ENCODE measurements around the gene EPB41L4B. TPM values are rescaled to one million over a fixed set of nuclear protein-coding genes. Genes with fewer than 3 reads are reported as not detected.
A peak's percentile ranks its signal among the peaks of the same experiment; 100 is the strongest.

EPB41L4B gene
- total and polyA plus RNA-seq, 4 donors, result 0.63 to 23.0 (median 1.0) TPM

DNA sequence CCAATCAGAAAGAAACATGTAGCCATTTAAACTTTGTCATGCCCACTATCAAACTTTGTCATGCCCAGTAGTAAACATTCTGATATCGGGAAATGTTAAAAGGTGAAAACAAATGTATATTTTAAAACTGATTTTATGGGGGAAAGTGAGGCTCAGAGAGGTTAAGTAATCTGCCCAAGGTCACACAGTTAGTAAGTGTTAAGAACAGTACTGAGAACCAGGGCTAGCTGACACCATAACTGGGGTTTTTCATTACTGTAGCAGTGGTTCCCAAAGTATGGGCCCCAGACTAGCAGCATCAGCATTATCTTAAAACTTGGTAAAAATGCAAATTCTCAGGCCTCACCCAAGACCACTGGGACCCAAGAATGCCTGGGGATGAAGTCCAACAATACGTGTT lies 143.9 kb downstream of the EPB41L4B start:
- Histone ChIP-seq H3K4me1 (ENCODE audit: control insufficient read depth in 1 of 2, insufficient read depth in 2 of 2, low read length in 2 of 2) (no peaks in the 10 kb centered on the region), H3K4me3 (ENCODE audit: low read length in 2 of 2) (no peak overlapping the region), H3K27me3 (ENCODE audit: control insufficient read depth in 1 of 2, insufficient read depth in 2 of 2, low read length in 1 of 2) (no peaks in the 10 kb centered on the region), H3K9me3 (ENCODE audit: control insufficient read depth, low read length) (no peaks in the 10 kb centered on the region), H3K27ac (ENCODE audit: low read depth in 1 of 2, low read length in 2 of 2) (no peak overlapping the region), H3K36me3 (ENCODE audit: control insufficient read depth in 1 of 2, insufficient read depth in 2 of 2, low read length in 1 of 2) (no peaks in the 10 kb centered on the region)
- no peak for DNase-seq
- intact Hi-C loops (cut with DNase I), result no loop called here
- ATAC-seq (ENCODE audit: low FRiP score), result no peak
- WGBS, 2 donors, result 89 to 91% methylated on average over 2 of the region's 2 CpGs

DNA sequence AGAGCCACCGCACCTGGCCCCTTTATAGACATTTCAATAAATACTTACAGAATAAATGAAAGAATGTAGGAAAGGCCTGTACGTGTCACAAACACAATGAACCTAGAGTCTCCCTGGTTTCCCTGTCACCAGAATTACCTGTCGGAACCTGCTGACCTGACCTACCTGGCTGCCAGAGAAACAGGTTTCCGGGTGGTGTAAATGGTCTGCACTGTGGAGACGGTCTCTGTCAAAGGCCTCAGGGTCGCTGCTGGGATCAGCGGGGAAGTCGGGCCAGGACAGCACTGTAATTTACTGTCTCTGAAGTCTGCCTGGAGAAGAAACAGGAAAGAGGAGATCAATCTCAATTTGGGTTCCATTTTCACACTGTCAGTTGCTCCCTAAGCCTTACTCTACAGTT lies 144.5 kb downstream of the EPB41L4B start:
- Histone ChIP-seq H3K27me3 (ENCODE audit: control insufficient read depth in 1 of 2, insufficient read depth in 2 of 2, low read length in 1 of 2) (no peaks in the 10 kb centered on the region), H3K4me3 (ENCODE audit: low read length in 2 of 2) (no peak overlapping the region), H3K9me3 (ENCODE audit: control insufficient read depth, low read length) (no peaks in the 10 kb centered on the region), H3K27ac (ENCODE audit: low read depth in 1 of 2, low read length in 2 of 2) (no peak overlapping the region), H3K36me3 (ENCODE audit: control insufficient read depth in 1 of 2, insufficient read depth in 2 of 2, low read length in 1 of 2) (no peaks in the 10 kb centered on the region), H3K4me1 (ENCODE audit: control insufficient read depth in 1 of 2, insufficient read depth in 2 of 2, low read length in 2 of 2) (no peaks in the 10 kb centered on the region)
- DNase-seq, result no peak
- no peak for ATAC-seq (ENCODE audit: low FRiP score)
- intact Hi-C loops (cut with DNase I), result no loop called here
- WGBS, 2 donors, result 84 to 85% methylated on average over 8 of the region's 8 CpGs

DNA sequence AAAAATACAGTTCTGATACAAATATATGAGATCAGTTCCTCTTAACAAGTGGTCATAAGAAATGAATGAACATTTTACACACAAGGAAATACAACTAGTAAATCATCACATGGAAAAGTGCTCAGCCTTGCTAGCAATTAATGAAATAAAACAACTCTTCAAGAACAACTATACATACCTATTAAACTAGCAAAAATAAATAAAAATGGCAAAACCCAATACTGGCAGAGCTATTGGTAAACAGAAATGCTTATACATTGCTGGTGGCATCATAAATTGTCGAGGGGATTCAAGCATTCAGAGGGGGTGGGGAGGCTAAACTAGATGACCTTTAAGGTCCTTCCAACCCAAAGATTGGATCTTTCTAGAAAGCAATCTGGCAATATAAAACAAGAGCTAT lies 147.9 kb downstream of the EPB41L4B start:
- Histone ChIP-seq H3K4me3 (ENCODE audit: low read length in 2 of 2) (no peak overlapping the region), H3K4me1 (ENCODE audit: control insufficient read depth in 1 of 2, insufficient read depth in 2 of 2, low read length in 2 of 2) (no peaks in the 10 kb centered on the region), H3K9me3 (ENCODE audit: control insufficient read depth, low read length) (no peaks in the 10 kb centered on the region), H3K27ac (ENCODE audit: low read depth in 1 of 2, low read length in 2 of 2) (no peak overlapping the region), H3K27me3 (ENCODE audit: control insufficient read depth in 1 of 2, insufficient read depth in 2 of 2, low read length in 1 of 2) (no peaks in the 10 kb centered on the region), H3K36me3 (ENCODE audit: control insufficient read depth in 1 of 2, insufficient read depth in 2 of 2, low read length in 1 of 2) (no peaks in the 10 kb centered on the region)
- intact Hi-C loops (cut with DNase I), result no loop called here
- no peak for DNase-seq
- 74 to 76% methylated on average over 1 of the region's 1 CpG for WGBS, 2 donors
- no peak for ATAC-seq (ENCODE audit: low FRiP score)

DNA sequence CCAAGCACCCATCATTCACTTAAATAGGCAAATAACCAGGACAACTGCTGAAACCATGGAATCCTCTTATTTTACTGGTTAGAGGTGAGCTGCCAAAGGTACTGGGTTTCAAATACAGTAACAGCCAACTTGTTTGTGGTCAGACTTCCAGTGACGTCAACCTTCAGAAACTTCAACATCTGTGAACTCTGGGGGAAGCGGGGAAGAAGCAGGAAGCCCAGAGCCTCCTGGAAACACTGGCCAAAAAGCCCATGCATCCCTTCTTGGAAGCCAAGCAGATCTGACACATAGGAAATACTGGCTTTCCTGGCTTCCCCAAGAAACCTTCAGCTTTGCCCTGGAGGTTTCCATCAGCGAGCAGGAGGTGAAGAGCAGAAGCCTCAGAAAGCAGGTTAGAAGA lies 148.9 kb downstream of the EPB41L4B start:
- Histone ChIP-seq H3K4me3 (ENCODE audit: low read length in 2 of 2) (no peak overlapping the region), H3K36me3 (ENCODE audit: control insufficient read depth in 1 of 2, insufficient read depth in 2 of 2, low read length in 1 of 2) (no peaks in the 10 kb centered on the region), H3K4me1 (ENCODE audit: control insufficient read depth in 1 of 2, insufficient read depth in 2 of 2, low read length in 2 of 2) (no peaks in the 10 kb centered on the region), H3K27ac (ENCODE audit: low read depth in 1 of 2, low read length in 2 of 2) (no peak overlapping the region), H3K9me3 (ENCODE audit: control insufficient read depth, low read length) (no peaks in the 10 kb centered on the region), H3K27me3 (ENCODE audit: control insufficient read depth in 1 of 2, insufficient read depth in 2 of 2, low read length in 1 of 2) (no peaks in the 10 kb centered on the region)
- ATAC-seq (ENCODE audit: low FRiP score) (no peak), DNase-seq (no peak)
- intact Hi-C loops (cut with DNase I), result no loop called here
- 84 to 90% methylated on average over 3 of the region's 3 CpGs for WGBS, 2 donors

DNA sequence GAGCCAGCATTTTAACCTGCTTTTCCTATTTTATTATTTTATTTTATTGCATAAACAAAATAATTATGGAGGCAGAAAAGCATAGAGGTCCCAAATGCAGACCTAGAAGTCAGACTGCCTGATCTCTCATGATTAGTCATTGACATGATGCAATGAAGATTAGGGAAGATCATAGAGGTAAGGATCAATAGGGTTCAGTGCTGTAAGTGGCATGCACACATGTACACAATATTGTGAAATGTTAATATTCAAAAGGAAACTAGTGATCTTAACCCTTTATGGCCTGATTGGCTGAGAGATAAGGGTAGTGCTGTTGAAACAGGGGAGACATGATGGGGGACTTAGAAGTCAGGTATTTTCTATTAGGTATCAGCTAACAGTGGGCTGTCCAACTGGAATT lies 152.7 kb downstream of the EPB41L4B start:
- Histone ChIP-seq H3K36me3 (ENCODE audit: control insufficient read depth in 1 of 2, insufficient read depth in 2 of 2, low read length in 1 of 2) (no peaks in the 10 kb centered on the region), H3K27ac (ENCODE audit: low read depth in 1 of 2, low read length in 2 of 2) (no peak overlapping the region), H3K27me3 (ENCODE audit: control insufficient read depth in 1 of 2, insufficient read depth in 2 of 2, low read length in 1 of 2) (no peaks in the 10 kb centered on the region), H3K4me3 (ENCODE audit: low read length in 2 of 2) (no peak overlapping the region), H3K4me1 (ENCODE audit: control insufficient read depth in 1 of 2, insufficient read depth in 2 of 2, low read length in 2 of 2) (no peaks in the 10 kb centered on the region), H3K9me3 (ENCODE audit: control insufficient read depth, low read length) (peaks cover 3% of the 10 kb centered on the region)
- ATAC-seq (ENCODE audit: low FRiP score) (no peak), DNase-seq (no peak)
- intact Hi-C loops (cut with DNase I), result no loop called here

DNA sequence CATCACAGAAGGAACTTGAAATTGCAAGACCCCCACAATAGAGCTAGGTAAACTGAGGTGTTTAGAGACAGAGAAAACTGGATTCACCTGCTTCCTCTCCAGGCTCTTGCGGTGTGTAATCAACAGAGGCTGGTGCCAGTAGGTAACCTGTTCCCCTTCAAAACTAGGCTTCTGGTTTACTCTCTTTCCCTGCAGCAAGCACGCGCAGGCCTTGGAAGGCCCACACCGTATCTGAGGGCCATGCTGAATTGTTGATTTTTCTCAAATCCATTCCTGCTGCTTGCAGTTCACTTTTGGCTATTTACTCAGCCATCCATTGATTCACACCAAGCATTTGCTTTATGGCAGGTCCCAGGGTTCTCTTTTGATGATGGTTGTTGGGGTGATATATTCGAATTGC lies 153.1 kb downstream of the EPB41L4B start:
- DNase-seq (no peak), ATAC-seq (ENCODE audit: low FRiP score) (no peak)
- H3K27me3 ChIP-seq (ENCODE audit: control insufficient read depth in 1 of 2, insufficient read depth in 2 of 2, low read length in 1 of 2), result no peaks in the 10 kb centered on the region
- intact Hi-C loops (cut with DNase I), result no loop called here
- no peaks in the 10 kb centered on the region for H3K4me1 ChIP-seq (ENCODE audit: control insufficient read depth in 1 of 2, insufficient read depth in 2 of 2, low read length in 2 of 2)
- no peaks in the 10 kb centered on the region for H3K36me3 ChIP-seq (ENCODE audit: control insufficient read depth in 1 of 2, insufficient read depth in 2 of 2, low read length in 1 of 2)
- WGBS, 2 donors, result 95 to 97% methylated on average over 5 of the region's 5 CpGs
- peaks cover 3% of the 10 kb centered on the region for H3K9me3 ChIP-seq (ENCODE audit: control insufficient read depth, low read length)
- H3K27ac ChIP-seq (ENCODE audit: low read depth in 1 of 2, low read length in 2 of 2), result no peak overlapping the region
- H3K4me3 ChIP-seq (ENCODE audit: low read length in 2 of 2), result no peak overlapping the region

DNA sequence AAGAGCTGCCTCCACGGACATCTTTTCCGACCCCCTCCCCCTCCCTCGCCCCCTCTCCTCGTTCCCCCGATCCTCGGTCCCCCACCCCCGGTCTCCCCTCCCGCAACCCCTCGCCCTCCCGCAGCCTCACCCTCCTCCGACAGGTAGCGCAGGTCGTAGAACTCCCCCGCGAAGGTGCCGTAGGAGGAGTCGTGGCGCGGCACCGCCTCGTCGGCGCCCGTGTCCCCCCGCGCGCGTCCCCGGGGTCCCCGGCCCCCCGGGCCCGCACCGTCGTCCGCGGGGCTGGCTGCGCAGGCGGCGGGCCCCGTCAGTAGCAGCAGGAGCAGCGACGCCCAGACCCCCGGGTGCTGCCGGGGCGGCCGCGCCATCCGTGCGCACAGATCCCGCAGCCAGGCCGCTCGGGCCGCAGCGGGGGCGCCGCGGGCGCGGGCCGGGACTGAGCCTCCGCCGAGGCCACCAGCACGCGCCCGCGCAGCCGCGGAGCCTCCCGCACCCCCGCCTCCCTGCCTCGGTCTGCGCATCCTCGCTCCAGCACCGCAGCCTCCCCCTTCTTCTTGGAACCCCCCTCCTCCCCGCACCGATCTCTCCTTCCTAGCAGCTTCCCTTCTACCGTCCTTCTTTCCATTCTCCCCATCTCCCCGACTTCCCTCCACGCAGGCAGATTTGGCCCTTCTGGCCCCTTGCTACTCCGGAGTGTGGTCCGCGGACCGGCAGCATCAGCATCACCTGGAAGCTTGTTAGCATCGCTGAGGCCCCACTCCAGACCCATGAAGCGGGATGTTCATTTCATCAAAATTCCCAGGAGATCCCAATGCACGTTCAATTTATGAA lies 153.9 kb downstream of the EPB41L4B start, which contains the start of gene FRRS1L:
Gene FRRS1L, minus strand, starts transcription at position 479 of the 831 bp plus-strand sequence. Its CDS starts 111 bp downstream, at position 368.
- intact Hi-C loops (cut with DNase I), result no loop called here
- Histone ChIP-seq H3K27ac (ENCODE audit: low read depth in 1 of 2, low read length in 2 of 2) (no peak within 1 kb of the TSS), H3K36me3 (ENCODE audit: control insufficient read depth in 1 of 2, insufficient read depth in 2 of 2, low read length in 1 of 2) (no peaks in the 10 kb centered on the region), H3K4me3 (ENCODE audit: low read length in 2 of 2) (peak within 1 kb of the TSS in 1 of 2 donors; percentile 10), H3K27me3 (ENCODE audit: control insufficient read depth in 1 of 2, insufficient read depth in 2 of 2, low read length in 1 of 2) (no peaks in the 10 kb centered on the region), H3K9me3 (ENCODE audit: control insufficient read depth, low read length) (peaks cover 3% of the 10 kb centered on the region), H3K4me1 (ENCODE audit: control insufficient read depth in 1 of 2, insufficient read depth in 2 of 2, low read length in 2 of 2) (no peaks in the 10 kb centered on the region)
- no peak for ATAC-seq (ENCODE audit: low FRiP score)
- WGBS, 2 donors, result 7 to 10% methylated on average over 45 to 85 of the region's 86 CpGs
- DNase-seq, result no peak

DNA sequence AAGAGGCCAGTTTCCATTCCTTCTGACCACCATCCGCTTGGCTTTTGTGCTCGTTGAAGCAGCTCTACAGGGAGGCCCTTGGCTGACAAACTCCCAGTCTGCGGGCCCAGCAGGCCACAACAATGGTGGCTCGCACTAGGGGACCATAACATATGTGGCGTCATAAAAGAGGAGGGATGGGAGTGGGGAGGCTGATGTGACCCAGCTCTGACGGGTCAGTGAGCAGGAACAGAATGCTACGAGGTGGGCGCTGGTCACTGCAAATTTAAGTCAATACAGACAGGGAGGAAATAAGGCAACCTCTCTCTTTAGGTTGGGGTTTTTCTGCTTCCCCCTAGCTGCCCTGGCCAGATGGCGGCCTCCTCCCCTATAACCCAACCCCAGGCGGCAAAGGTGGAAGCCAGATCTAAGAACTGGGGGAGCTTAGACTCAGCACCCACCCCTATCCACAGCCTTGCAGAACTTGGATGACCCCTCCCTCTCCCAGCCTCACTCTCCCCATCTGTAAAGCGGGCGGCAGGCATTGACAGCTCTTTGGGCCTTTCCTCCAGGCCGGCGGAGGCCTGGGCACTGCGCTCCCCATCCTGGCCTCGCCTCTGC lies 154.6 kb downstream of the EPB41L4B start:
- Histone ChIP-seq H3K27me3 (ENCODE audit: control insufficient read depth in 1 of 2, insufficient read depth in 2 of 2, low read length in 1 of 2) (no peaks in the 10 kb centered on the region), H3K9me3 (ENCODE audit: control insufficient read depth, low read length) (peaks cover 3% of the 10 kb centered on the region), H3K4me3 (ENCODE audit: low read length in 2 of 2) (no peak overlapping the region), H3K36me3 (ENCODE audit: control insufficient read depth in 1 of 2, insufficient read depth in 2 of 2, low read length in 1 of 2) (no peaks in the 10 kb centered on the region), H3K27ac (ENCODE audit: low read depth in 1 of 2, low read length in 2 of 2) (no peak overlapping the region), H3K4me1 (ENCODE audit: control insufficient read depth in 1 of 2, insufficient read depth in 2 of 2, low read length in 2 of 2) (no peaks in the 10 kb centered on the region)
- DNase-seq, result no peak
- intact Hi-C loops (cut with DNase I), result no loop called here
- 83 to 86% methylated on average over 16 of the region's 16 CpGs for WGBS, 2 donors
- no peak for ATAC-seq (ENCODE audit: low FRiP score)

DNA sequence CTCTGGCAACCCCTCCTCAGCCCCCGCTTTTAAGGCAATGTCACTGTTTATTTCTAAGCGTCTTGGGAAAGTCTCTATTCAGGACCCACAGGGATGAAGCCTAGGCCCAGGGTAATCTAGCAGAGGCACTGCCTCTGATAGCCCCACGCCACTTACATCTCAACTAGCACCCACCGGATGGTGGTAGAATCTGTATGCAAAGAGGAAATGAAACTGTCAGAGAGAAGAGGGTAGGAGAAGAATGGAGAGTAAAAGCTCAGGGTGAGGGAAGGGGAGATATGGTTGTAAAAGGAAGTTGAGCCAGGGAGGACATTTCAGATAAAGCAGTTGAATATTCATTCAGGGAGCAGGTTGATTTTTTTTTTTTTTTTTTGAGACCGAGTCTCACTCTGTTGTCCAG lies 156.8 kb downstream of the EPB41L4B start:
- Histone ChIP-seq H3K36me3 (ENCODE audit: control insufficient read depth in 1 of 2, insufficient read depth in 2 of 2, low read length in 1 of 2) (no peaks in the 10 kb centered on the region), H3K4me3 (ENCODE audit: low read length in 2 of 2) (no peak overlapping the region), H3K27ac (ENCODE audit: low read depth in 1 of 2, low read length in 2 of 2) (no peak overlapping the region), H3K27me3 (ENCODE audit: control insufficient read depth in 1 of 2, insufficient read depth in 2 of 2, low read length in 1 of 2) (no peaks in the 10 kb centered on the region), H3K9me3 (ENCODE audit: control insufficient read depth, low read length) (peaks cover 3% of the 10 kb centered on the region), H3K4me1 (ENCODE audit: control insufficient read depth in 1 of 2, insufficient read depth in 2 of 2, low read length in 2 of 2) (no peaks in the 10 kb centered on the region)
- WGBS, 2 donors, result 85 to 91% methylated on average over 4 to 5 of the region's 5 CpGs
- no peak for DNase-seq
- intact Hi-C loops (cut with DNase I), result no loop called here
- ATAC-seq (ENCODE audit: low FRiP score), result no peak

All from aorta (tissue), 5 donors.